GM12878 (cell line): ENCODE data around the gene CENPE. TPM values are rescaled to one million over a fixed set of nuclear protein-coding genes. Genes with fewer than 3 reads are reported as not detected.

Source experiments
- BCLAF1 ChIP-seq: fragments of 450-650 bp; IDR thresholded peaks from 2 replicates; pipeline ENCODE4 v1.6.1; 2017; ENCODE audit warnings: antibody characterized with exemption, mild to moderate bottlenecking, moderate library complexity
- CBX5 ChIP-seq: sonication (generic); IDR thresholded peaks from 2 replicates; pipeline ENCODE4 v1.6.1; 2016; ENCODE audit warnings: low read depth, moderate library complexity, mild to moderate bottlenecking, inconsistent platforms
- CEBPB ChIP-seq, 2 experiments: fragments of 150-350 bp in 1 of 2; IDR thresholded peaks; 2 replicates each; pipeline ENCODE4 v1.6.1; 2012 to 2014; ENCODE audit warnings: low read depth in 2 of 2, low read length in 2 of 2, borderline replicate concordance in 1 of 2, inconsistent platforms in 1 of 2
- CHD4 ChIP-seq: fragments of 200-600 bp; sonication (generic); IDR thresholded peaks from 2 replicates; pipeline ENCODE4 v1.6.1; 2016; ENCODE audit warnings: mild to moderate bottlenecking
- GATAD2B ChIP-seq: fragments of 450-650 bp; conservative IDR thresholded peaks from 2 replicates; pipeline ENCODE4 v1.6.1; 2017; ENCODE audit warnings: low read depth, mild to moderate bottlenecking, moderate library complexity
- HSF1 ChIP-seq: fragments of 150-350 bp; IDR thresholded peaks from 2 replicates; pipeline ENCODE4 v1.6.1; 2014; ENCODE audit warnings: mild to moderate bottlenecking, low read depth, low read length
- KLF5 ChIP-seq: fragments of 450-650 bp; IDR thresholded peaks from 2 replicates; pipeline ENCODE4 v1.6.1; 2014; ENCODE audit warnings: mild to moderate bottlenecking; ENCODE audit not compliant: partially characterized antibody
- NR2C1 ChIP-seq: fragments of 450-650 bp; IDR thresholded peaks from 2 replicates; pipeline ENCODE4 v1.6.1; 2017; ENCODE audit warnings: antibody characterized with exemption, mild to moderate bottlenecking, moderate library complexity
- POLR2AphosphoS5 ChIP-seq: IDR thresholded peaks from 2 replicates; pipeline ENCODE4 v1.6.1; 2011; ENCODE audit warnings: mild to moderate bottlenecking, low read length, inconsistent platforms
- RUNX3 ChIP-seq: IDR thresholded peaks from 2 replicates; pipeline ENCODE4 v1.6.1; 2012; ENCODE audit warnings: low read length, inconsistent platforms
- SREBF2 ChIP-seq: IDR thresholded peaks from 2 replicates; pipeline ENCODE4 v1.6.1; 2012; ENCODE audit warnings: mild to moderate bottlenecking, low read length
- TARDBP ChIP-seq: IDR thresholded peaks from 2 replicates; pipeline ENCODE4 v1.6.1; 2016; ENCODE audit warnings: borderline replicate concordance
- ZNF384 ChIP-seq: IDR thresholded peaks from 2 replicates; pipeline ENCODE4 v1.6.1; 2012; ENCODE audit warnings: low read depth, mild to moderate bottlenecking, low read length, improper control_type of control experiment, borderline replicate concordance
- ZSCAN29 ChIP-seq: fragments of 450-650 bp; IDR thresholded peaks from 2 replicates; pipeline ENCODE4 v1.6.1; 2017; ENCODE audit warnings: mild to moderate bottlenecking, moderate library complexity
- polyA plus RNA-seq, 11 experiments: library from polyadenylated mRNA; depleted of rRNA in 4 of 11; unstranded in 6 of 11; stranded (reverse) in 5 of 11; fragments of >200 nt; fragmentation: Nextera tagmentation in 4 of 11; fragmentation: Illumina TruSeq in 1 of 11; extraction: Ambion mirVana in 4 of 11; extraction: Trizol in 1 of 11; gene quantifications; 1 replicate in 1 of 11; 2 replicates in 10 of 11; pipeline versions ENCODE4 v1.2.1 to v1.2.3, GENCODE V29; 2011 to 2016; ENCODE audit warnings: inconsistent platforms in 2 of 11, missing spikeins in 2 of 11, low read depth in 1 of 11
- total RNA-seq, 4 experiments: library from RNA; depleted of rRNA in 3 of 4; stranded (reverse); fragments of >200 nt in 3 of 4; fragmentation: Illumina TruSeq in 1 of 4; extraction: Trizol in 1 of 4; gene quantifications; 2 replicates each; pipeline versions ENCODE4 v1.2.1 to v1.2.3, GENCODE V29; 2013 to 2021
- TF ChIP-seq, protein P1 (sequence below): fragments of 450-650 bp; formaldehyde crosslinking; IDR thresholded peaks from 2 replicates; pipeline ENCODE4 v1.5.0; 2022; ENCODE audit warnings: mild to moderate bottlenecking, missing genetic modification characterization
- TF ChIP-seq, protein P2 (sequence below): IDR thresholded peaks from 2 replicates; pipeline ENCODE4 v1.6.1; 2012; ENCODE audit warnings: low read length, inconsistent platforms
- TF ChIP-seq, protein P3 (sequence below): fragments of 450-650 bp; IDR thresholded peaks from 2 replicates; pipeline ENCODE4 v1.6.1; 2016; ENCODE audit warnings: mild to moderate bottlenecking
- TF ChIP-seq, protein P4 (sequence below): fragments of 450-650 bp; IDR thresholded peaks from 2 replicates; pipeline ENCODE4 v1.6.1; 2014; ENCODE audit warnings: mild to moderate bottlenecking

The CENPE gene
- total and polyA plus RNA-seq, 10 of the 15 experiments (the other 5 are each of a cell fraction or from before 2014, with no cell fraction given) = 10.2 to 53.6 (median 25.2) TPM

DNA sequence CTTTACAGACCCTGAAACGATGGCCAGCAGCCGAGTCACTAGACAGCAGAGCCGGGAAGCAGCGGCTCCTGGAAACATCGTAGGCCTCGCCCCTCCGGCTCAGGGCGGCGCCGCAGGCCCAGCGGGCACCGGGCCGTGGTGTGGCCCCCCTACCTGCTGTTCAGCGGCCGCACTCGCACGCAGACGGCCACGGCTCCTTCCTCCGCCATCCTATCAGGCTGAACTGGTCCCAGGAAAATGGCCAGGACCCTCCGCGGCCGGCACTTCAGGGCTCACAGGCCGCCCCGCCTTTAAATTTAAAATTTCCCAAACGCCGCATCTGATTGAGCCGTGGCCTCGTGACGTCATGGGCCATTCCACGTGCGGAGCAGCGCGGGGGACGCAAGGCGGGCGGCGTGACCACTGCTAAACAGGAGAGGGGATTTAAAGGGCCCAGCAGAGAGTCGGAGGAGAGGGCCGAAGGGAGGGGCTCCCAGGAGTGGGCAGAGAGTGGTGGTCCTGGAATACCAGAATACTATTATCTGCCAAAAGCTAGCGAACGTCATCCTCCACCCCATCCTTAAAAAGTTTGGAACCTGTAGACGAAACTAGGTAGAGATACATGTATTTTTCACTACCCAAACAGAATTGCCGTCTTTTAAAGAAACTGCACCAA is at the start of gene CENPE (continued):
- TF ChIP-seq GATAD2B (peak; percentile 89), ZSCAN29 (no peak), SREBF2 (no peak), KLF5 (peak; percentile 99), CHD4 (no peak), RUNX3 (peak; percentile 75), HSF1 (no peak), TARDBP (0 out of 2 replicates have a peak, but pooled peaks have one; percentile 59), POLR2AphosphoS5 (no peak), CBX5 (peak; percentile 38; the same call in 1 of the 2 replicates), ZNF384 (no peak), BCLAF1 (peak; percentile 95), NR2C1 (no peak), CEBPB (IDR thresholded peaks at IDR 0.05; ENCODE audit: borderline replicate concordance in 1 of 2, low read depth in 2 of 2, low read length in 2 of 2) (no peak)
- TF ChIP-seq, protein P1, sequence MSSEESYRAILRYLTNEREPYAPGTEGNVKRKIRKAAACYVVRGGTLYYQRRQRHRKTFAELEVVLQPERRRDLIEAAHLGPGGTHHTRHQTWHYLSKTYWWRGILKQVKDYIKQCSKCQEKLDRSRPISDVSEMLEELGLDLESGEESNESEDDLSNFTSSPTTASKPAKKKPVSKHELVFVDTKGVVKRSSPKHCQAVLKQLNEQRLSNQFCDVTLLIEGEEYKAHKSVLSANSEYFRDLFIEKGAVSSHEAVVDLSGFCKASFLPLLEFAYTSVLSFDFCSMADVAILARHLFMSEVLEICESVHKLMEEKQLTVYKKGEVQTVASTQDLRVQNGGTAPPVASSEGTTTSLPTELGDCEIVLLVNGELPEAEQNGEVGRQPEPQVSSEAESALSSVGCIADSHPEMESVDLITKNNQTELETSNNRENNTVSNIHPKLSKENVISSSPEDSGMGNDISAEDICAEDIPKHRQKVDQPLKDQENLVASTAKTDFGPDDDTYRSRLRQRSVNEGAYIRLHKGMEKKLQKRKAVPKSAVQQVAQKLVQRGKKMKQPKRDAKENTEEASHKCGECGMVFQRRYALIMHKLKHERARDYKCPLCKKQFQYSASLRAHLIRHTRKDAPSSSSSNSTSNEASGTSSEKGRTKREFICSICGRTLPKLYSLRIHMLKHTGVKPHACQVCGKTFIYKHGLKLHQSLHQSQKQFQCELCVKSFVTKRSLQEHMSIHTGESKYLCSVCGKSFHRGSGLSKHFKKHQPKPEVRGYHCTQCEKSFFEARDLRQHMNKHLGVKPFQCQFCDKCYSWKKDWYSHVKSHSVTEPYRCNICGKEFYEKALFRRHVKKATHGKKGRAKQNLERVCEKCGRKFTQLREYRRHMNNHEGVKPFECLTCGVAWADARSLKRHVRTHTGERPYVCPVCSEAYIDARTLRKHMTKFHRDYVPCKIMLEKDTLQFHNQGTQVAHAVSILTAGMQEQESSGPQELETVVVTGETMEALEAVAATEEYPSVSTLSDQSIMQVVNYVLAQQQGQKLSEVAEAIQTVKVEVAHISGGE (CRISPR knock-in tag) = no peak
- TF ChIP-seq, protein P2, sequence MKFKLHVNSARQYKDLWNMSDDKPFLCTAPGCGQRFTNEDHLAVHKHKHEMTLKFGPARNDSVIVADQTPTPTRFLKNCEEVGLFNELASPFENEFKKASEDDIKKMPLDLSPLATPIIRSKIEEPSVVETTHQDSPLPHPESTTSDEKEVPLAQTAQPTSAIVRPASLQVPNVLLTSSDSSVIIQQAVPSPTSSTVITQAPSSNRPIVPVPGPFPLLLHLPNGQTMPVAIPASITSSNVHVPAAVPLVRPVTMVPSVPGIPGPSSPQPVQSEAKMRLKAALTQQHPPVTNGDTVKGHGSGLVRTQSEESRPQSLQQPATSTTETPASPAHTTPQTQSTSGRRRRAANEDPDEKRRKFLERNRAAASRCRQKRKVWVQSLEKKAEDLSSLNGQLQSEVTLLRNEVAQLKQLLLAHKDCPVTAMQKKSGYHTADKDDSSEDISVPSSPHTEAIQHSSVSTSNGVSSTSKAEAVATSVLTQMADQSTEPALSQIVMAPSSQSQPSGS = peak; percentile 81; the same call in 1 of the 2 replicates
- TF ChIP-seq, protein P3, sequence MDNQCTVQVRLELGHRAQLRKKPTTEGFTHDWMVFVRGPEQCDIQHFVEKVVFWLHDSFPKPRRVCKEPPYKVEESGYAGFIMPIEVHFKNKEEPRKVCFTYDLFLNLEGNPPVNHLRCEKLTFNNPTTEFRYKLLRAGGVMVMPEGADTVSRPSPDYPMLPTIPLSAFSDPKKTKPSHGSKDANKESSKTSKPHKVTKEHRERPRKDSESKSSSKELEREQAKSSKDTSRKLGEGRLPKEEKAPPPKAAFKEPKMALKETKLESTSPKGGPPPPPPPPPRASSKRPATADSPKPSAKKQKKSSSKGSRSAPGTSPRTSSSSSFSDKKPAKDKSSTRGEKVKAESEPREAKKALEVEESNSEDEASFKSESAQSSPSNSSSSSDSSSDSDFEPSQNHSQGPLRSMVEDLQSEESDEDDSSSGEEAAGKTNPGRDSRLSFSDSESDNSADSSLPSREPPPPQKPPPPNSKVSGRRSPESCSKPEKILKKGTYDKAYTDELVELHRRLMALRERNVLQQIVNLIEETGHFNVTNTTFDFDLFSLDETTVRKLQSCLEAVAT = peak; percentile 74; the same call in 1 of the 2 replicates
- TF ChIP-seq, protein P4, sequence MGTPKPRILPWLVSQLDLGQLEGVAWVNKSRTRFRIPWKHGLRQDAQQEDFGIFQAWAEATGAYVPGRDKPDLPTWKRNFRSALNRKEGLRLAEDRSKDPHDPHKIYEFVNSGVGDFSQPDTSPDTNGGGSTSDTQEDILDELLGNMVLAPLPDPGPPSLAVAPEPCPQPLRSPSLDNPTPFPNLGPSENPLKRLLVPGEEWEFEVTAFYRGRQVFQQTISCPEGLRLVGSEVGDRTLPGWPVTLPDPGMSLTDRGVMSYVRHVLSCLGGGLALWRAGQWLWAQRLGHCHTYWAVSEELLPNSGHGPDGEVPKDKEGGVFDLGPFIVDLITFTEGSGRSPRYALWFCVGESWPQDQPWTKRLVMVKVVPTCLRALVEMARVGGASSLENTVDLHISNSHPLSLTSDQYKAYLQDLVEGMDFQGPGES = peak; percentile 67
